HG02588 (cell line): ENCODE measurements around the gene TLCD2.
"Not testable (repeated sequence)": the region's sequence is repeated elsewhere in the genome, so short reads cannot be mapped to it uniquely, and the experiment has no call there.

Experiments used
- ATAC-seq: cut with Tn5 transposase; IDR thresholded peaks from one replicate; pipeline ENCODE4 v1.9.1; 2021; ENCODE audit warnings: mild to moderate bottlenecking, moderate library complexity; ENCODE audit not compliant: unreplicated experiment

Gene TLCD2

GRCh38 chr17:1709971-1710806, at the start of gene TLCD2:
Gene TLCD2 (minus strand): TSS chr17:1710377. CDS start chr17:1710242, 135 bp downstream.
- no peak for ATAC-seq

GRCh38 chr17:1759529-1759928, 49.4 kb upstream of the TLCD2 start:
- no peak for ATAC-seq

GRCh38 chr17:1758807-1759206, 48.6 kb upstream of the TLCD2 start:
- ATAC-seq: no peak

GRCh38 chr17:1755827-1756262, 45.7 kb upstream of the TLCD2 start:
- ATAC-seq: no peak

- ATAC-seq: no peak
Measured at GRCh38 chr17:1755252-1755826, 45.2 kb upstream of the TLCD2 start.

GRCh38 chr17:1754430-1755112, 44.4 kb upstream of the TLCD2 start:
- ATAC-seq: no peak

- no peak for ATAC-seq
Measured at GRCh38 chr17:1753767-1754429, 43.7 kb upstream of the TLCD2 start.

GRCh38 chr17:1752425-1753262, 42.5 kb upstream of the TLCD2 start:
- ATAC-seq: no peak

- ATAC-seq: no peak
Measured at GRCh38 chr17:1750628-1751027, 40.5 kb upstream of the TLCD2 start.

GRCh38 chr17:1746975-1747543, 36.9 kb upstream of the TLCD2 start:
- ATAC-seq: no peak

- no peak for ATAC-seq
Measured at GRCh38 chr17:1745513-1746020, 35.4 kb upstream of the TLCD2 start.

- ATAC-seq: no peak
Measured at GRCh38 chr17:1744551-1745512, 34.7 kb upstream of the TLCD2 start.

- no peak for ATAC-seq
Measured at GRCh38 chr17:1743088-1743439, 32.9 kb upstream of the TLCD2 start.

- no peak for ATAC-seq
Measured at GRCh38 chr17:1742371-1743087, 32.4 kb upstream of the TLCD2 start, which contains the start of gene SERPINF2. Gene SERPINF2 (plus strand): TSS chr17:1742871. CDS start chr17:1744996, 2,125 bp downstream.

- ATAC-seq: not testable (repeated sequence)
Measured at GRCh38 chr17:1741899-1742298, 31.7 kb upstream of the TLCD2 start.

- no peak for ATAC-seq
Measured at GRCh38 chr17:1737531-1738291, 27.5 kb upstream of the TLCD2 start.
